HG02642 (cell line): Measurements from ENCODE around the gene PPBP.
"Not testable (repeated sequence)": the region's sequence is repeated elsewhere in the genome, so short reads cannot be mapped to it uniquely, and the experiment has no call there.

Source experiments
- ATAC-seq: cut with Tn5 transposase; IDR thresholded peaks from one replicate; pipeline ENCODE4 v1.9.1; 2021; ENCODE audit warnings: mild to moderate bottlenecking; ENCODE audit not compliant: unreplicated experiment, poor library complexity

Gene PPBP

GRCh38 chr4:73998040-73999011, 10.3 kb upstream of the PPBP start, which contains the start of gene CXCL5:
CXCL5 (minus strand) TSS chr4:73998677; CDS start chr4:73998581, 96 bp downstream.
- no peak for ATAC-seq

GRCh38 chr4:73992050-73992449, 4.1 kb upstream of the PPBP start:
- no peak for ATAC-seq

DNA sequence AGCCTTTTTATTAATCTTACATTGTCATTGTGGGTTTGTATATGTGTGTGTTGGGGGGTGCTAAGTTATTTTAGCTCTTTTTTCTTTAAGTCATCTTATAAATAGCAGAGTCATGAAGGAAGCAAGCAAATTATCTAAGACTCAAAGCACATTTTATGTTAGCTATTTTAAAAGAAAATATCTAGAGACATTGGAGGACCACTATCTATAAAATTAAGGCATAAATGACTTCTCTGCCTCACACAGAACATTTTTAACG, 3.7 kb upstream of the PPBP start:
- ATAC-seq = no peak

- no peak for ATAC-seq
These were observed 3.2 kb upstream of the PPBP start for GRCh38 chr4:73990988-73991741.

DNA sequence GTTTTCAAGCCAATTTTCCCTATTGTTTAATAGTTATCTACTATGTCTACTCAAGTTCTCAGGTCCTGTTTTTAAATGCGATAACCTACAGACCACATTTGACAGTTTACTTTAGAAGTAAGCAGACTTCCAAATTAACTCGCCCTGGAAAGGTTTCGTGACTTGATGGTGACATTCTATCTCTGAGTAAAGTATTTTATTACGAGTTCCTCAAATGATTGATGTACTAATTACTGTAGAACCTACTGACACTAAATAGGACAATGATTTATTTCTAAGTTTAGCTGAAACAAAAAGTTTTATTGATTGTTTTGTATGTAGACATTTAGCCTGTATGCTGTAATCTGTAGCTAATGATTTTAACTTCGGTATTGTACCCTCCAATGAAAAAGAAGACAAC, 1.9 kb upstream of the PPBP start:
- no peak for ATAC-seq

GRCh38 chr4:73989031-73989430, 1.0 kb upstream of the PPBP start:
- ATAC-seq = no peak

DNA sequence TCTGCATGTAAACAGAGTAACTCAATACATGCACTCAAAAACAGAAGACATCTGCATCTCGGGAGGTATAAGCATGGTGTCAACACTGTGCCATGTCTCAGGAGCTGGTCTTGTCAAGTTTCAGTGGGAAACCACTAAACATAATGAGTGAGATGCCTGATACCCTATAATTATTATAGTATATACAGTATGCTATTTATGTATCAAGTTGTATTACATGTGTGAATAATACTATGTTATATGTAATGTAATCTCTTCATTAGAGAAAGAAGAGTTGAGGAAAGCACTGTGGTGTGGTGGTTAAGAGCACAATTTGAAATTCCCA, 2.5 kb downstream of the PPBP start:
- no peak for ATAC-seq

GRCh38 chr4:73984736-73985527, 3.1 kb downstream of the PPBP start:
- no peak for ATAC-seq

DNA sequence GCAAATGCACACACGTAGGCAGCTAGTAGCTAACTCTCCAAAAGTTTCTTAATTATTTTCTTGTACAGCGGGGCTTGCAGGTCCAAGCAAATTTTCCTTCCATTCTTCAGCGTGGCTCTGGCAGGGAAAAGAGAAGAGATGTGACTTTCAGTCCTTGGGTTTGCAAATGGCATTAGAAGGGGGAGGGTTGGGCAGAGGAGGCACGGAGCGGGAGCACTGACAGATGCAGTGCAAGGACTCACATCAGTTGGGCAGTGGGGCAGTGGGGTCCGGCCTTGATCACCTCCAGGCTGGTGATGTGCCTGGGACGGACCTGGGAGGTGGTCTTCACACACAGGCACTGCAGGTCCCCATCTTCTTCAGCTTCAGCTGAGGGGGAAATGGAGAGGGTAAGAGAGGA, 6.8 kb downstream of the PPBP start:
- not testable (repeated sequence) for ATAC-seq

- no peak for ATAC-seq
These were observed 8.5 kb downstream of the PPBP start for GRCh38 chr4:73979407-73979957.

- ATAC-seq = no peak
These were observed 9.1 kb downstream of the PPBP start for GRCh38 chr4:73978886-73979285.

GRCh38 chr4:73976716-73977115, 11.3 kb downstream of the PPBP start:
- ATAC-seq = no peak

GRCh38 chr4:73976217-73976616, 11.8 kb downstream of the PPBP start:
- no peak for ATAC-seq

- ATAC-seq = no peak
These were observed 13.6 kb downstream of the PPBP start for GRCh38 chr4:73974352-73974751.

- ATAC-seq = no peak
These were observed 17.0 kb downstream of the PPBP start for GRCh38 chr4:73970945-73971344.

GRCh38 chr4:73970011-73970410, 18.0 kb downstream of the PPBP start:
- ATAC-seq = no peak

DNA sequence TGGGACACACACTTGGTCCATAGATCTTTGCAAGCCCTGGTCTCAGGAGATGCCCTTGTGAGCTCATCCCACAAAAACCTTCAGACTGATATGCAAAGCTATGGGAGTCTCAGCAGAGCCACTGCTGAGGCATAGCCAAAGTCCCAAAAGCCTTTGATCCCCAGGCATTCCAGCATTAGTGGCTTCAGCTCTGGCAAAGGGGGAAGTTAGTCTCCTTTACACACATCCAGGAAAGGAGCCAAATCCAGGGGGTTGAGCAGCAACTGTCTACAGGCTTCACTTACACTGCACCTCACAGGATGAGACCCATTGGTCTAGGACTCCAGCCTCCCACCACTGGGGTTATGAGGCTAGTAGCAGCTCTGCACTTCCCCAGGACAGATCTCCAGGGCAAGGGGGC, 20.1 kb downstream of the PPBP start:
- ATAC-seq = no peak

DNA sequence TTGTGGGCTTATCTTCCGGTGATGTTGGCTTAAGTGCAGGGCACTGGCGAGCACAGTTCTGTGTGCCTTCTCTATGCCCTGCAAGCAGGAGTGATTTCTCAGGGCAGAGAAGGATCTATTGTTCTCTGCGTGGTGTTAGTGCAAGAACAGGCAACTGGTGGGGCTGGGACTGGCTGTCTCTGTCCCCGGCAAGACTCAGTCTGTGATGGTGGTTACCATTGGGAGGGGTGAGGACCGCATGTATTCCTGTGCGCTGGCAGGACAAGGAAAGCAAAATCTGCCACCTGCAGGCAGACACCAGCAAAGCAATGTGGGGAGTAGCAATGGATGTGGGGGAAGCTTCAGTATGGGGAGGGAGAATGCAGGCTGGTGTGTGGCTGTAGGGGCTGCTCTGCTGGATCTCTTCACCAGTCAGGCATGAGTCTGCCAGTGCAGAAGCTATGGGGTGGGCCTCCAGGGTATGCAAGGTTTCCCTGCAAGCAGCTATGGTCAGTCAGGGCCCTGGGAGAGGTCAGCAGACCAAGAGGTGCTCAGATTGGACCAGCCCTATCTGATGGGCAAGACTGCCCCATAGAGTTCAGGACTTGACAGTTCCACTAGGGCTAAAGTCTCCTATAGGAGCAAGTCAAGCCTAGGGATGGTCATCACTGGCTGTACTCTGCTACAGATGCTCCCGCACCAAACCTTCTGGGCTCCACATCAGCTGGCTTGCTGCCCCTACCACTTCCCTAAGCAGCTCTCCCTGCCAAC, 23.0 kb downstream of the PPBP start:
- ATAC-seq = no peak

DNA sequence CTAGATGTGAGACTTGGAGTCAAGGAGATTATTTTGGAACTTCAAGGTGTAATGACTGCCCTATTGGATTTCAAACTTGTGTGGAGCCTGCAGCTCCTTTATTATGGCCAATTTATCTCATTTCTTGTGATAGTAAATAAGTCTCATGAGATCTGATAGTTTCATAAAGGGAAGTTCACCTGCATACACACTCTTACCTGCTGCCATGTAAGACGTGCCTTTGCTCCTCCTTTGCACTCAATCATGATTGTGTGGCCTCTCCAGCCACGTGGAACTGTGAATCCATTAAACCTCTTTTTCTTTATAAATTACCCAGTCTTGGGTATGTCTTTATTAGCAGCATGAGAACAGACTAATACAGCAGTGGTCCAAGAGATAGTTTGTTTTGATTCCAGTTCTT, 25.3 kb downstream of the PPBP start:
- ATAC-seq = no peak

DNA sequence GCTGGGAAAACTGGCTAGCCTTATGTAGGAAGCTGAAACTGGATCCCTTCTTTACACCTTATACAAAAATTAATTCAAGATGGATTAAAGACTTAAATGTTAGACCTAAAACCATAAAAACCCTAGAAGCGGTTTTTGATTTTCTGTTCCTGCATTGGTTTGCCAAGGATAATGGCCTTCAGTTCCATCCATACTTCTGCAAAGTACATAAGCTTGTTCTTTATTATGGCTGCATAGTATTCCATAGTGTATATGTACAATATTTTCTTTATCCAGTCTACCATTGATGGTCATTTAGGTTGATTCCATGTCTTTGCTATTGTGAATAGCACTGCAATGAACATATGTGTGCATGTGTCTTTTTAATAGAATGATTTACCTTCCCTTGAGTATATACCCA, 28.9 kb downstream of the PPBP start:
- not testable (repeated sequence) for ATAC-seq
